Measurements from ENCODE around the gene SETX. TPM values are rescaled to one million over a fixed set of nuclear protein-coding genes. Genes with fewer than 3 reads are reported as not detected.

SETX gene
- total RNA-seq, 1 donor, result 89.8 TPM

DNA sequence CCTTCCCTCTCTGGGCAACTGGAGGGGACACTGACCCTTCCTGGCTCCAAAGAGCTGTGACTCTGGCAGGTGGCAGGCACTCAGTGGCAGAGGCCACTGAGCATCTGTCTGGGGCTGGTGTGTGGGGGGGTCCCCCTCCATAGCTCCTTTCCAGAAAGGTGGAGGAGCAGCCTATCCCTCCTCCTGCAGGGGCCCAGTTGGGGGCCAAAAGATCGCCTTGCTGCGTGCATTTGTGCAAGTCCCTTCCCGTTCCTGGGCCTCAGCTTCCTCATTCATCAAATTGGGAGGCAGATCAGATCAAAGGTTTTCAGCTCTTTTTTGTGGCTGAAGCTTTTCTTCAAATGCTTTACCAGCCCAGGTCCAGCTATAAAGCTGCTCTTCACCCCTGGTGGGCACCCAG lies 115.3 kb downstream of the SETX start:
- no peak overlapping the region for H3K4me3 ChIP-seq (ENCODE audit: low read depth, low read length)
- TF ChIP-seq, protein P1, sequence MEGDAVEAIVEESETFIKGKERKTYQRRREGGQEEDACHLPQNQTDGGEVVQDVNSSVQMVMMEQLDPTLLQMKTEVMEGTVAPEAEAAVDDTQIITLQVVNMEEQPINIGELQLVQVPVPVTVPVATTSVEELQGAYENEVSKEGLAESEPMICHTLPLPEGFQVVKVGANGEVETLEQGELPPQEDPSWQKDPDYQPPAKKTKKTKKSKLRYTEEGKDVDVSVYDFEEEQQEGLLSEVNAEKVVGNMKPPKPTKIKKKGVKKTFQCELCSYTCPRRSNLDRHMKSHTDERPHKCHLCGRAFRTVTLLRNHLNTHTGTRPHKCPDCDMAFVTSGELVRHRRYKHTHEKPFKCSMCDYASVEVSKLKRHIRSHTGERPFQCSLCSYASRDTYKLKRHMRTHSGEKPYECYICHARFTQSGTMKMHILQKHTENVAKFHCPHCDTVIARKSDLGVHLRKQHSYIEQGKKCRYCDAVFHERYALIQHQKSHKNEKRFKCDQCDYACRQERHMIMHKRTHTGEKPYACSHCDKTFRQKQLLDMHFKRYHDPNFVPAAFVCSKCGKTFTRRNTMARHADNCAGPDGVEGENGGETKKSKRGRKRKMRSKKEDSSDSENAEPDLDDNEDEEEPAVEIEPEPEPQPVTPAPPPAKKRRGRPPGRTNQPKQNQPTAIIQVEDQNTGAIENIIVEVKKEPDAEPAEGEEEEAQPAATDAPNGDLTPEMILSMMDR (IDR thresholded peaks at IDR 0.05; ENCODE audit: insufficient read depth, low read depth, low read length), result no peak
- no peak for DNase-seq (ENCODE audit: low read depth)

DNA sequence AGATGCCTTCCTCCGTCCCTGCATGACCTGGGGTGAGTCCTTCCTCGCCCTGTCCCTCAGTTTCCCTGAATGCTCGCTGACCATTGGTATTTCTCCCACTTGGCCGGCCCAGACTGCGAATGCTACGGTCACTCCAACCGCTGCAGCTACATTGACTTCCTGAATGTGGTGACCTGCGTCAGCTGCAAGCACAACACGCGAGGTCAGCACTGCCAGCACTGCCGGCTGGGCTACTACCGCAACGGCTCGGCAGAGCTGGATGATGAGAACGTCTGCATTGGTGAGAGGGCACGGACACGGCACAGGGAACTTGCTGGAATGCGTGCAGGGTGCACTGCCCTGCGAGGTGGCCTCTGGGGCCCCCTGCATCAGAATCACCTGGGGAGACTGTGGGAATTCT lies 115.8 kb downstream of the SETX start:
- TF ChIP-seq, protein P1 (IDR thresholded peaks at IDR 0.05; ENCODE audit: insufficient read depth, low read depth, low read length), result no peak
- no peak for DNase-seq (ENCODE audit: low read depth)

DNA sequence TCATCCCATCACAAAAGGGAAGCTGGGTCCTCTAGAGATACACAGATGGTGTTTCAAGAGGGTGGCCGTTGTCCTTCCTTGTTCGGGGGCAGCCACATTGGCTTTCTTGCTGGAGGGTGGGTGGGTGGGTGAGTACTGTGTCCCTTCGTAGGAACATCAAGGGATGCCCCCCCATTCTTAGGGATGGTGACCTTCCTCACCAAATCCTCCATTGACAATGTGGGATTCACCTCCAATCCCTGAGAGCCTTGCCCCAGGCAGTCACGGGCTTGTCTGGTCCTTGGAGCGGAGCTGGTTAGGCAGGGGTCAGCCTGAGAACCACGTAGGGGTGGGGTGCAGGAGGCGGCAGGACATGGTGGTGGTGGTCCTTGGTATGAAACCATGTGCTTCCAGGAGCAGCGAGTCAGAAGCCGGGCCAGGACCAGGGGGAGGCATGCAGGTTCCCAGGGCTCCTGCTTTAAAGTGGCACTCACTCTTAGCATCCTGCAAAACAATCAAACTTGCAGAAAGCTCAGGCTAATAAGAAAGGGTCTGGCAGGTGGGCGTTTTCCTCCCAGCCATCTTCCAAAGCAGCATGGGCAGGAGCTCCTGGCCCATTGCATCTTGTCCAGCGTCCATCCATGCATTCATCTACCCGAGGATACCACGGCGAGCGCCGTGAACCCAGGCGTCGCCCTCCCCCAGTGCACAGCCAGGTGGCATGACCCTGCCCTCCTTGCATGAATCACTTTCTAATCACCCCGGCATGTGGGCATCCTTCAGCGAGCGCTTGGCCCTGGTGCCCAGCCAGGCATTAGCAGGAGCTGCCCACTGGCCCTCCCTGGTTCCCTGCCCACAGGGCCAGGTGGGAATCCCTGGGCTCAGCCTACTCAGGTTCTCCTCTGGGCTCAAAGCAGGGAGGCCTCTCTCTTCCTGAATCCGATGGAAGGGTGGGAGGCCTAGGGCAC lies 116.5 kb downstream of the SETX start:
- H3K4me3 ChIP-seq (ENCODE audit: low read depth, low read length), result no peak overlapping the region
- TF ChIP-seq, protein P1 (IDR thresholded peaks at IDR 0.05; ENCODE audit: insufficient read depth, low read depth, low read length), result no peak
- DNase-seq (ENCODE audit: low read depth), result no peak

More for the DNA sequence above, 115.8 kb downstream of the SETX start:
- no peak overlapping the region for H3K4me3 ChIP-seq (ENCODE audit: low read depth, low read length)

DNA sequence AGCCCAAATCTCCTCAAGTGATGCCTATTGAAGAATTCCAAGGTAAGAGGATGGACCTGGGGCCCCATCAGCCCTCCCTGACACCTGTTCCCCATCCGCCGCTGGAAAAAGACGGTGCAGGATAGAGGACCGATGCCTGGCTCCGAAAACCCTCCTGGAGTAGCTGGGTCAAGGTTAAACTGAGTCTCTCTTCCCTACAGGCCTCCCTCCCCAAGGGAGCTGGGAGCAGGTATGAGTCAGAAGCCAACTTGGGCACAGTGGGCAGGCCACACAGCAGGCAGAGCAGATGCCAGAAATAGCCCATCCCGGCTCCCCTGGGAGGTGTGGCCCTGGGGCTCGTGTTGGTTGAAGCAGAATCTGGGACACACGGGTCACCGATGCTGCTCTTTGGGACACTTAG lies 117.3 kb downstream of the SETX start:
- no peak for DNase-seq (ENCODE audit: low read depth)
- TF ChIP-seq, protein P1 (IDR thresholded peaks at IDR 0.05; ENCODE audit: insufficient read depth, low read depth, low read length), result no peak
- no peak overlapping the region for H3K4me3 ChIP-seq (ENCODE audit: low read depth, low read length)

DNA sequence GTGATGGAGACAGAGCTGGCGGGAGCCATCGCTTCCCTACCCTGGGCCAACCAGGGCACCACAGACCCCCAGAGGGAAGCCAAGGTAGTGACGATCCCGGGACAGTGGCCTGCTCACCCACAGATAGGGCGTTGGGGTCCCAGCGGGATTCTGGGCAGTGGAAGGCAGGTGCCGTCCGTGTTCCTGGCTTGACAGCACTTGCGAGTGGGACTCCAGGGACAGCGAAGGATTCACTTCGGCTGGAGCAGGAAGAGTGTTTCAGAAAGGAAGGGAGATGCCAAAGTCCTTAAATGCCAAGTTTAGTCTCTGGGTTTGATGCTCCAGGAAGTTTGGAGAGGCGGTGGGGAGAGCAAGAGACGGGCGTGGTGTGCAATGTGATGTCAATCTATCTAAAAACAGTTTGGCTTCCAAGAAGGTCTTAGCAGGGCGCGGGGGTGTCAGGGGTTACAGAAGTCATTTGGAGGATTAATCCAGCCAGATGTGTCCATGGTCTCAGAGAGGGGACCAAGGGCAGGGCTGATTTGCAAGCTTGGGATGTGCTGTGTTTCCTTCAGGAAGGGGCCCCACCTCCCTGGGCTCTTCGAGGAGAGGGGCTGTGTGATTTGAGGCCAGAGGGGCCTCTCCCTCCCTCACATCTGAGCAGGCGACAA lies 118.0 kb downstream of the SETX start:
- no peak for DNase-seq (ENCODE audit: low read depth)
- no peak overlapping the region for H3K4me3 ChIP-seq (ENCODE audit: low read depth, low read length)
- TF ChIP-seq, protein P1 (IDR thresholded peaks at IDR 0.05; ENCODE audit: insufficient read depth, low read depth, low read length), result no peak

DNA sequence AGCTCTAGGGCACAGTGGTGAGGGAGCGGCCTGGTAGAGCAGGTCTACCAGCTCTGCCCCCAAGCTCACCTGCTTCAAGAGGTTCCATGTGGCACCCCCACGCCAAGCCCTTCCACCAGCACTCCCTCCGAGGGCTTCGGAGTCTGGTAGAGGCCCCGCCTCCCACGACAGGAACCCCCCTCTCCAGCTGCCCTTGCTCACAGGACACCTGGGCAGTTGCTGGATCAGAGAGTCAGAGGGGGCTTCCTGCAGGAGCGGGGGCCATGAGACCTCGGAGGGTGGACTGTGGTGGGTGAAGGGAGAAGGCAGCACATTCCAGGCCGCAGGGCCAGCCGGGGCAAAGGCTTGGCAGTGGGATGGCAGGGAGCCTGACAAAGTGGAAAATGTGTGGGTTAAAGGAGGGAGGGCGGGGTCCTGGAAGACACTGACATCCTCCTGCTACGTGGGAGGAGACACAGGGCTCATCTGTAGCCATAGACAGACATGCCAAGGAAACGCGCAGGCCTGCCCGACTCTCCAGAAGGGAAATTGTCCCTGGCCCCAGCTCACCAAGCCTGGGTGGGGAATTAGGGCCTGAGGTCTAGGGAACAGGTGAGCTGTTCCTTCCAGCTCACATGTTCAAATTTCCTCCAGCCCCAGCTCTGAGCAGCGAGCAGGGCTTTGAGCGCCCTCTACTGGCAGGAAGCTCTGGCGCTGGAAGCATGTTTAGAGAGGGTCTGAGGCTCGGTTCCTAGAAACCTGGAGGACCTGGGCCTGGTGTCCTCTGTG lies 118.7 kb downstream of the SETX start:
- no peak overlapping the region for H3K4me3 ChIP-seq (ENCODE audit: low read depth, low read length)
- TF ChIP-seq, protein P1 (IDR thresholded peaks at IDR 0.05; ENCODE audit: insufficient read depth, low read depth, low read length), result peak; percentile 97
- DNase-seq (ENCODE audit: low read depth), result peak; percentile 59

Data from fibroblast of villous mesenchyme (primary cell).